CD4-positive, alpha-beta T cell treated with Interleukin-1 beta for 1 hour (primary cell): Measurements from ENCODE around the gene OR13C3.
"Not testable (repeated sequence)": the region's sequence is repeated elsewhere in the genome, so short reads cannot be mapped to it uniquely, and the experiment has no call there.

ENCODE experiments used
- DNase-seq, 2 donors: peaks; one replicate each; pipeline ENCODE4 v3.0.0-alpha.2; 2020 to 2022

OR13C3 gene

DNA sequence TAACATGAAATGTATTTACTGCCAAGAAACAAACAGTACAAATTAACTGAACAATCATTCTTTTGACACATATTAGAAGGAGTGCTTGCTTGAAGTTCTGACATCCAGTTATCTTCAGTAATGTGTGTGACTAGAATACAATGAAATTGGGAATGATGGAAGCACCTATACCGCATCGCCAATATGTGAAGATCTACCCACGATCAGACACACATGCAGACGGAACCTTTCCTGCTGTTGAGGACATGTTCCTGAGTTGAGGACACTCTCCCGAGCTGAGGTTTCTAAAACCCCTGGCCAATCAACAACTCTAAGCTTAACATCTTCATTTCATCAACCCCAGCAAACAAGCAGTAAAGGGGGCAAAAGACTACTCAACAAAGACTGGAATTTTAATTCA, at the start of gene OR13C3:
TSS of gene OR13C3 (minus strand) at position 101 of the 400 bp plus-strand sequence. CDS start 133 bp downstream, outside the sequence.
- no peak for DNase-seq

- DNase-seq = no peak
These were observed 43.9 kb upstream of the OR13C3 start for GRCh38 chr9:104580562-104580961.

- no peak for DNase-seq
These were observed 40.6 kb upstream of the OR13C3 start for GRCh38 chr9:104577263-104577662.

GRCh38 chr9:104575456-104575855, 38.8 kb upstream of the OR13C3 start:
- DNase-seq = no peak

DNA sequence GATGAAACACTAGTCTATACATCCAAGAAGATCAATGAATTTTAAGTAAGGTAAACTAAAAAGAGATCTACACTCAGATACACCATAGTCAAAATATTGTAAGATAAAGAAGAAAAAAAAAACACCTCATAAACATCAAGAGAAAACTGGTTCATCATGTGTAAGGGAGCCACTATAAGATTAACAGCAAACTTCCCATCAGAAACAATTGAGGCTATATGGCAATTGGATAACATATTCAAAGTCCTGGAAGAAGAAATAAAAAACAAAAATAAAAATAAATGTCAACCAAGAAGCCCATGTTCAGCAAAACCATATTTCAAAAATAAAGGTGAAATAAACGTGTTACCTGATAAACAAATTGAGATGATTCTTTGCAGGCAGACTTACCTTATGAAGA, 36.0 kb upstream of the OR13C3 start:
- DNase-seq = no peak

DNA sequence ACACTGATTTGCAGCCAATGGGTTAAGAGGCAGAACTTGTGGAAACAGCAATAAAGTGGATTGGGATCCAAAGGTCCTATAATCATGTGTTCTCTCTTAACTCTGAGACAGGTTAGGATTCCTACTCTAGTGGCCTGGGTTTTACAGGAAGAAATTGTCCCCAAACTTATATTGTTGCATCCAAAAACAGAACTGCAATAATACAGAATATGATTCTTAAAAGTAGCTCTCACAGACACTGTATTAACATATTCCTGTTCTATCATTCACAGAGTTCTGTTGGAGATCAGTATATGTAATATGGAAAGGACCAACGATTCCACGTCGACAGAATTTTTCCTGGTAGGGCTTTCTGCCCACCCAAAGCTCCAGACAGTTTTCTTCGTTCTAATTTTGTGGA, 32.2 kb upstream of the OR13C3 start, which contains the start of gene OR13C8:
TSS of gene OR13C8 (plus strand) at position 301 of the 400 bp plus-strand sequence. CDS start at position 301, 0 bp downstream.
- DNase-seq = no peak

- DNase-seq = no peak
These were observed 27.7 kb upstream of the OR13C3 start for GRCh38 chr9:104564358-104564757.

DNA sequence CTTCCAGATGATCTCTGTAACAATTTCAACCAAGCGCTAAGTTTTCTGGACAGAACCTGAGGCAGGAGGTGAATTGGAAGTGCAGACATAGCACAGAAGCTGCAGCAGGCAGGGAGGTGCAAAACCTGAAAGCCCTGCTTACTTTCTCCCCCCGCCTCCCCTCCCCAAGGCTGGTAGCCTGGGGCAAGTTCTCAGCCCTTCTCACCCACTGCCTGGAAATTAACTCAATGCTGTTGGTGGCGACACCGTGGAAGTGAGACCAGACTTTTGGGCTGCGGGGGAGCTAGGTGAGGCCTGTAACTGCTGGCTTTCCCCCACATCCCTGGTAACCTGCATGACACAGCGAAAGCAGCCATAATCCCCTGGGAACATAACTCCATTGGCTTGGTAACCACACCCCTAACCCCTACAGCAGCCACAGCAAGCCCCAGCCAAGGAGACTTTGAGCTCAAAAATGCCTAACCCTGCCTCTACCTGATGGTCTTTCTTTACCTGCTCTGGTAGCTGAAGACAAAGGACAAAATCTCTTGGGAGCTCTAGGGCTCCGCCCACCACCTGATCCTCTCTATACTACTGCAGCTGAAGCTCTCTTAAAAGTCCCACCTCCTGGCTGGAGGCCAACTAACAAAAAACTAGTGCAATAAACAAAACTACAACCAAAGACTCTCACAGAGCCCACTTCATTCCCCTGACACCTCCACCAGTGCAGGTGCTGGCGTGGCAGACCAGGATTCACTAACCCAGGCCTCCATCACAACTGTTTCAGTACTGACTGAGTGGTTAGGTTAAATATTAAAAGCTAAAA, 20.4 kb upstream of the OR13C3 start:
- DNase-seq = no peak

GRCh38 chr9:104555521-104555920, 18.9 kb upstream of the OR13C3 start:
- no peak for DNase-seq

DNA sequence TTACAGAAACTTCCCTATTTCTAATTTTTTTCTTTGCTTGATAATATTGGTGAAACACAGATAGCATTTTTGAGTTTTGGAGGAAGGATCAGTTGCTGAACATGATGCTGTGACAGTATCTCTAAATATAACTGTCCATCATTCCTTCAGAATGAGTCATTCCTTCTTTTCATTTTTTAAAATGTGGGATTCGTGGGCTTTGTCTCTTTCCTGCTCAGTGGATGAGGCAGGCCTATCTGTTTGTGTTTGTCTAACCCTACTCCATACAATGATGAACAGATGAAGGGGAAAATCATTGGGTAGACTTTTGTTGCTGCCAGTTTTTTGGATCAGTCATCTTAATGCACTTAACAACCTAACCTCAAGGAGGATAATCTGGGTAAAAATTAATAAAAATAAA, 16.6 kb upstream of the OR13C3 start:
- DNase-seq = no peak

DNA sequence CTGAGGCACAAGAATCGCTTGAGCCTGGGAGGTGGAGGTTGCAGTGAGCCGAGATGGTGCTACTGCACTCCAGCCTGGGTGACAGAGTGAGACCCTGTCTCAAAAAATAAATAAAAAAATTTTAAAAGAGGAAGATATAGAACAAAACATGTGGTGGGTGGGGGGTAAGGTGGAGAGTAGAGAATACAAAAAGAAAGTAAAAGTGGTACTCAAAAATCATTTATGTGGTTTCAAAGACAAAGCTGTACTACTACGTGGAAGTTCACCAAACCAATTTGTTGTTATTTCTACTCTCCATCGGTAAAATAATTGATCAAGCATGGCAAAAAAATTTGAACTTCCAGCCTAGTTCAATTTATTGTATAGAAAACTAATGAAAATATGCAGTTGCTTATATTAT, 8.0 kb upstream of the OR13C3 start:
- no peak for DNase-seq

GRCh38 chr9:104539275-104539674, 2.6 kb upstream of the OR13C3 start:
- no peak for DNase-seq

GRCh38 chr9:104527109-104527508, 9.5 kb downstream of the OR13C3 start, which contains the start of gene OR13C4:
OR13C4 (minus strand) TSS chr9:104527209; CDS start chr9:104527209, 0 bp downstream.
- DNase-seq = no peak

GRCh38 chr9:104520241-104520640, 16.4 kb downstream of the OR13C3 start:
- not testable (repeated sequence) for DNase-seq

GRCh38 chr9:104514901-104515300, 21.8 kb downstream of the OR13C3 start:
- DNase-seq = no peak

DNA sequence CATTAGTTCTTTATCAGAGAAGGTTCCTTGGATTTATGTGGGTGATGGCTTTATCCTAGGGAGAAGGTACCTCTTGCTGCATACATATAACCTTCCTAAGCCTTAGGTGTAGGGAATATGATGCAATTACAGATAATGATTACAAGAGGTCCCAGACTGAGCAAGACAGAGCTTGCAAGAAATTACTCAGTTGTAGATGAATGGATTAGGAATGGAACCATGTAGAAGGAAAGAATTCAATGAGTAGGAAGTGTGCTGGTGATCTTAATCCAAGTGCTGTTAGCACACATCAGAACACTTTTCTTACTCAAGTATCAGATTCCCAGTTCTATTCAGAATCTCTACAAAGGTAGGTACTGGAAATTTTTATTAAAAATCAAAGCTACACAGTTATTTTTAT, 30.1 kb downstream of the OR13C3 start:
- DNase-seq = no peak

DNA sequence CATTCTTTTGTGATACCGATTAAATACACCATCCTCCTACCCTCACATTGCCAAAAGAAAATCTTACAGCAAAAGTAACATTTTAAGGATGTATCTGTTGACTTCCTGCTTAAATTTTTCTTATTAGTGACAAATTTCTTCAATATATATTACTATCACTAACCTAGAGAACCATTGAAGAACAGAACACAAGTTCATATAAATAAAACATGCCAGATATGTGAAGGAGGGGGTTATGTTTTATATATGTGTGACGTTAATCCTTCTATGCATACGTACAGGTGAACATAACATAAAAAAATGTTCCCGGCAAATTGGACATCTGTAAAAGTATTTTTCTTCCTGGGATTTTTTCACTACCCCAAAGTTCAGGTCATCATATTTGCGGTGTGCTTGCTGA, 32.7 kb downstream of the OR13C3 start, which contains the start of gene OR13F1:
TSS of gene OR13F1 (plus strand) at position 301 of the 400 bp plus-strand sequence. CDS start at position 301, 0 bp downstream.
- DNase-seq = no peak

DNA sequence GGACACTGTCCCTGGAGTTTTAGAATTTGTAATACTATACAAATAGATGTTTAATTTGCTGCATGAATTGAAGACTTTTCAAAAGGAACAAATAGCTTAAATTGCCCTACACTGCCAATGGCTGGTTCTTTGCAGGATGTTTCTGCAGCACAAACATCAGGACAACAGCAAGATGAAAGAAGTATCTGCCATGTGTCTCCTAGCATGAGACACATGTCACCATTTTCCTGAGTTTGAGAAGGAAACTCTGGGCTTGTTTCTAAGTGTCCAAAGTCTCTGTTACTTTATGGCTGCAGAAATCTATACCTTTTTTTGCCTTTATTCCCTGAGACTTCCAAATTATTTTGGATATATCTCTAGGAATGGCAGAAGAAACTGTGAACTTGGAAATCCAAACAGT, 33.2 kb downstream of the OR13C3 start:
- DNase-seq = no peak

DNA sequence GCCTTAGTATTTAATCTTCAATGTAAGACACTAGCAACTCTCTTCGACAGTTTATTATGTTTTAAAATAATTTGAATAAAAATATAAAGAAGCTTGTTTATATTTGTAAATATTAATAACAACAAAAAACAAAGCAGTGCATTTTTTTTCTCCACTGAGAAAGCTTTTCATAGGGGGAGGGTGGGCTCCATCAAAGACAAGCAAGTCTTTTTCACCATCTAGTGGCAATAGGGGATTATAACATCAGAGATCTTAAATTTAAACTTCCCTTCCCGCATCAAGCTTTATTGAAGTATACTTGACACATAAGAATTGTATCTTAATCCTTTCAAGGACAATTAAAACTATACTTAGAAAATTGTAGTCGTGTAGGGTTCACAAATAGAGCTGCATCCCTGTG, 41.8 kb downstream of the OR13C3 start:
- no peak for DNase-seq
